ENCODE measurements around the gene SORCS1. TPM values are rescaled to one million over a fixed set of nuclear protein-coding genes. Genes with fewer than 3 reads are reported as not detected.

The SORCS1 gene
- total and polyA plus RNA-seq, 2 experiments from 2014 or later = 1.1 to 4.6 TPM

GRCh38 chr10:106857213-106857612 lies 307.3 kb downstream of the SORCS1 start:
- H3K36me3 ChIP-seq (replicated peaks; ENCODE audit: insufficient read depth, low read depth) = no peaks in the 10 kb centered on the region
- H2AFZ ChIP-seq = no peak overlapping the region
- TF ChIP-seq EZH2phosphoT487 (IDR thresholded peaks at IDR 0.05; ENCODE audit: low read depth, severe bottlenecking, unreplicated experiment) = no peak
- no peak for TF ChIP-seq EZH2 (IDR thresholded peaks at IDR 0.05; ENCODE audit: borderline replicate concordance)
- TF ChIP-seq CTCF (IDR thresholded peaks at IDR 0.05; ENCODE audit: poor library complexity) = no peak
- no peaks in the 10 kb centered on the region for H3K27me3 ChIP-seq
- H3K27ac ChIP-seq = no peak overlapping the region
- H3K4me2 ChIP-seq = no peak overlapping the region
- DNase-seq (ENCODE audit: low spot score) = no peak
- H3K79me2 ChIP-seq = no peaks in the 10 kb centered on the region
- WGBS (ENCODE audit: low lambda C conversion rate, missing lambda C conversion rate) = 91% methylated on average over 6 of the region's 6 CpGs
- H3K9me2 ChIP-seq (replicated peaks; ENCODE audit: insufficient read depth) = no peaks in the 10 kb centered on the region
- no peaks in the 10 kb centered on the region for H4K20me1 ChIP-seq (ENCODE audit: insufficient read depth, poor library complexity, severe bottlenecking)
- H3K4me3 ChIP-seq = no peak overlapping the region
- no peaks in the 10 kb centered on the region for H3K9me3 ChIP-seq (ENCODE audit: low read depth)
- no peaks in the 10 kb centered on the region for H3K4me1 ChIP-seq (ENCODE audit: insufficient read depth)

- no peaks in the 10 kb centered on the region for H3K79me2 ChIP-seq
- no peak overlapping the region for H3K4me2 ChIP-seq
- H2AFZ ChIP-seq = no peak overlapping the region
- TF ChIP-seq EZH2 (IDR thresholded peaks at IDR 0.05; ENCODE audit: borderline replicate concordance) (no peak), EZH2phosphoT487 (IDR thresholded peaks at IDR 0.05; ENCODE audit: low read depth, severe bottlenecking, unreplicated experiment) (no peak)
- H4K20me1 ChIP-seq (ENCODE audit: insufficient read depth, poor library complexity, severe bottlenecking) = no peaks in the 10 kb centered on the region
- 72% methylated on average over 2 of the region's 2 CpGs for WGBS (ENCODE audit: low lambda C conversion rate, missing lambda C conversion rate)
- H3K4me1 ChIP-seq (ENCODE audit: insufficient read depth) = no peaks in the 10 kb centered on the region
- H3K27ac ChIP-seq = no peak overlapping the region
- no peak for DNase-seq (ENCODE audit: low spot score)
- no peaks in the 10 kb centered on the region for H3K9me3 ChIP-seq (ENCODE audit: low read depth)
- no peaks in the 10 kb centered on the region for H3K36me3 ChIP-seq (replicated peaks; ENCODE audit: insufficient read depth, low read depth)
- no peaks in the 10 kb centered on the region for H3K27me3 ChIP-seq
- no peak overlapping the region for H3K4me3 ChIP-seq
- H3K9me2 ChIP-seq (replicated peaks; ENCODE audit: insufficient read depth) = no peaks in the 10 kb centered on the region
Measured at GRCh38 chr10:106836933-106837663, 327.4 kb downstream of the SORCS1 start.

- no peaks in the 10 kb centered on the region for H3K27me3 ChIP-seq
- DNase-seq (ENCODE audit: low spot score) = no peak
- TF ChIP-seq CTCF (IDR thresholded peaks at IDR 0.05; ENCODE audit: poor library complexity) (no peak), EZH2phosphoT487 (IDR thresholded peaks at IDR 0.05; ENCODE audit: low read depth, severe bottlenecking, unreplicated experiment) (no peak), EZH2 (IDR thresholded peaks at IDR 0.05; ENCODE audit: borderline replicate concordance) (no peak)
- H3K36me3 ChIP-seq (replicated peaks; ENCODE audit: insufficient read depth, low read depth) = no peaks in the 10 kb centered on the region
- H2AFZ ChIP-seq = no peak overlapping the region
- 79% methylated on average over 1 of the region's 1 CpG for WGBS (ENCODE audit: low lambda C conversion rate, missing lambda C conversion rate)
- H3K4me1 ChIP-seq (ENCODE audit: insufficient read depth) = no peaks in the 10 kb centered on the region
- no peak overlapping the region for H3K4me2 ChIP-seq
- no peaks in the 10 kb centered on the region for H4K20me1 ChIP-seq (ENCODE audit: insufficient read depth, poor library complexity, severe bottlenecking)
- H3K4me3 ChIP-seq = no peak overlapping the region
- H3K27ac ChIP-seq = no peak overlapping the region
- no peaks in the 10 kb centered on the region for H3K9me3 ChIP-seq (ENCODE audit: low read depth)
- H3K9me2 ChIP-seq (replicated peaks; ENCODE audit: insufficient read depth) = no peaks in the 10 kb centered on the region
- H3K79me2 ChIP-seq = no peaks in the 10 kb centered on the region
Measured at GRCh38 chr10:106832846-106833245, 331.7 kb downstream of the SORCS1 start.

GRCh38 chr10:106830471-106830870 lies 334.0 kb downstream of the SORCS1 start:
- Histone ChIP-seq H2AFZ (no peak overlapping the region), H3K4me3 (no peak overlapping the region), H3K4me2 (no peak overlapping the region), H3K27me3 (no peaks in the 10 kb centered on the region), H3K9me3 (ENCODE audit: low read depth) (no peaks in the 10 kb centered on the region), H3K79me2 (no peaks in the 10 kb centered on the region), H3K4me1 (ENCODE audit: insufficient read depth) (peaks cover 6% of the 10 kb centered on the region), H3K27ac (no peak overlapping the region), H3K9me2 (replicated peaks; ENCODE audit: insufficient read depth) (no peaks in the 10 kb centered on the region), H4K20me1 (ENCODE audit: insufficient read depth, poor library complexity, severe bottlenecking) (no peaks in the 10 kb centered on the region), H3K36me3 (replicated peaks; ENCODE audit: insufficient read depth, low read depth) (no peaks in the 10 kb centered on the region)
- 91% methylated on average over 8 of the region's 8 CpGs for WGBS (ENCODE audit: low lambda C conversion rate, missing lambda C conversion rate)
- TF ChIP-seq EZH2phosphoT487 (IDR thresholded peaks at IDR 0.05; ENCODE audit: low read depth, severe bottlenecking, unreplicated experiment) = no peak
- no peak for TF ChIP-seq EZH2 (IDR thresholded peaks at IDR 0.05; ENCODE audit: borderline replicate concordance)
- no peak for TF ChIP-seq CTCF (IDR thresholded peaks at IDR 0.05; ENCODE audit: poor library complexity)
- no peak for DNase-seq (ENCODE audit: low spot score)
